Right renal cortex interstitium (tissue), 3 donors: ENCODE results near the gene OR10H5. TPM values are rescaled to one million over a fixed set of nuclear protein-coding genes. Genes with fewer than 3 reads are reported as not detected.
"Not testable (repeated sequence)": the region's sequence is repeated elsewhere in the genome, so short reads cannot be mapped to it uniquely, and the experiment has no call there.

Experiments
- DNase-seq, 3 donors: peaks; one replicate each; pipeline ENCODE4 v3.0.0-alpha.2; 2013; ENCODE audit warnings: low read depth in 3 of 3, low spot score in 2 of 3
- polyA plus RNA-seq, 3 donors: library from polyadenylated mRNA; unstranded; fragments of 120-200 nt; gene quantifications; one replicate each; pipeline ENCODE4 v1.2.1, GENCODE V29; 2013; ENCODE audit not compliant: insufficient read length in 3 of 3

OR10H5 gene, protein sequence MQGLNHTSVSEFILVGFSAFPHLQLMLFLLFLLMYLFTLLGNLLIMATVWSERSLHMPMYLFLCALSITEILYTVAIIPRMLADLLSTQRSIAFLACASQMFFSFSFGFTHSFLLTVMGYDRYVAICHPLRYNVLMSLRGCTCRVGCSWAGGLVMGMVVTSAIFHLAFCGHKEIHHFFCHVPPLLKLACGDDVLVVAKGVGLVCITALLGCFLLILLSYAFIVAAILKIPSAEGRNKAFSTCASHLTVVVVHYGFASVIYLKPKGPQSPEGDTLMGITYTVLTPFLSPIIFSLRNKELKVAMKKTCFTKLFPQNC
- under 1 TPM; 0.01 to 0.04 (median 0.03) TPM for polyA plus RNA-seq

DNA sequence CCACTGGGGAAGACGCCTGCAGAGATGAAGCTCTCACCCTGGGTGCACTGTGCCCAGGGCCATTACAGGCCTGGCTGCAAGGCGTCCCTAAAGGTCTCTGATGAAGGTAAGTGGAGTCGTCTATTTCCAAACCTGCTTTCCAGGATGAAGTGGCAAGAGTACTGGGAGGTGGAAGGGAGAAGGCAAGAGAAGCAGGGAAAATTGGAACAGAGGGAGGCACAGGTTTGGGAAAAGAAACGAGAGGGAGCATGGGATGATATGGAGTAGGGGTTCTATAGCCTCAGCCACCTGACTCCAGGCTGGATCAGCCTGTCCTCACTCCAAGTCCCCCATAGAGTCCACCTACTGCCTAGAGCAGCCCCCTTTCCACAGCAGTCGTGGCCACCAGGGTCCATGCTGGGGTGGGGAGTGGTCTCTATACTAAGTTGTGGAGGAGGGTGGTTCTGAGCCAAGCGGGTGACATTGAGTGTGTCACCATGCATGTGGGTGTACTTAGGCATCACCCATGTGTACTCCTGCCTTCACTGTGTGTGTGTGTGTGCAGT lies at the start of gene OR10H5:
Gene OR10H5 (plus strand): TSS at position 51 of the 545 bp plus-strand sequence. CDS start 6,388 bp downstream, outside the sequence.
- DNase-seq = no peak

GRCh38 chr19:15737722-15738121 lies 49.7 kb upstream of the OR10H5 start, which contains the start of gene OR10H3:
OR10H3 (plus strand) TSS chr19:15737985; CDS start chr19:15741393, 3,408 bp downstream.
- no peak for DNase-seq

DNA sequence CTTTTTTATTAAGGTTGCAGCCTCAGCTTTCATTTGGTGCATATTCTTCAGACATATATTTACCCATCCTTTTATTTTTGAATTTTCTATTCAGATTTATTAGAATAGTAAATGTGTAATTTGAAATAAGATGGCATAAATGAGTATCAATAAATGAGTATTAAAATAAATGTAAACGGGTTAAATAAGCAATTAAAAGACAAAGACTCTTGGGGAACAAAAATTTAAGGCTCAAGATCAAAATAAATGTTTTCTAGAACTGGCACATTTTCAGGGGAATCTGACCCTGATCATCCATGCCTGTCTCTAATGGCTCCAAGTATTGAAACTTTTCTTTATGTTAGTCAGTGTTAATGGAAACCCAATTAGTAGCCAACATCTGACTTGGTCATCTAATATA lies 46.7 kb upstream of the OR10H5 start:
- no peak for DNase-seq

GRCh38 chr19:15748239-15748638 lies 39.2 kb upstream of the OR10H5 start:
- no peak for DNase-seq

GRCh38 chr19:15758379-15758778 lies 29.1 kb upstream of the OR10H5 start:
- no peak for DNase-seq

DNA sequence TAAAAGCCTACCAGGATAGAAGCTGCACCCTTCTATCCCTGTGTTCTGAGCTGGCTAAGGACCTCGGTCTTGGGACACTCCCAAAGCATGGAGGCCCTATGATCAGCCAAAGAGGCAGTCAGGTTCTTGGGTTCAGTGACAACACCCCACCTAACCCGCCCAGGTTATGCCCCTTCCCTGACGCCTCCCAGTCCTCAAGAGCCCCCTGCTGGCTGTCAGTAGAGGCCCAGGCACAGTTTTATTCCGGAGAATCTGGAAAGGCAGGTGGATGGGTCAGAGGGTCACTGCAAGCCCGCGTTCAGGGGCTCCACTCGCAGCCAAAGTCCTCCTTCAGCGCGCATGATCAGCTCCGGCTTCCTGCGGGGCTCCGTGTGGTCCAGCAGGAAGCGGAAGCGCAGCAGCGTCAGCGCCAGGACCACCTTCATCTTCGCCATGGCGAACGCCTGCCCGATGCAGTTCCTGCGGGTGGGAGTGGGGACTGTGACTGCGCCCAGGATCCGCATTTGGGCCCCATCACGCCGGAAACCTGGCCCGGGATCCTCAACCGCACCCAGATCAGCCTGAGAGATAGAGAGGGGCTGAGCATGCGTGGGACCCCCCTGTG lies 27.4 kb upstream of the OR10H5 start:
- DNase-seq = no peak

- peak in 1 of 3 donors; percentile 2 for DNase-seq
Measured at GRCh38 chr19:15769586-15769985, 17.9 kb upstream of the OR10H5 start.

DNA sequence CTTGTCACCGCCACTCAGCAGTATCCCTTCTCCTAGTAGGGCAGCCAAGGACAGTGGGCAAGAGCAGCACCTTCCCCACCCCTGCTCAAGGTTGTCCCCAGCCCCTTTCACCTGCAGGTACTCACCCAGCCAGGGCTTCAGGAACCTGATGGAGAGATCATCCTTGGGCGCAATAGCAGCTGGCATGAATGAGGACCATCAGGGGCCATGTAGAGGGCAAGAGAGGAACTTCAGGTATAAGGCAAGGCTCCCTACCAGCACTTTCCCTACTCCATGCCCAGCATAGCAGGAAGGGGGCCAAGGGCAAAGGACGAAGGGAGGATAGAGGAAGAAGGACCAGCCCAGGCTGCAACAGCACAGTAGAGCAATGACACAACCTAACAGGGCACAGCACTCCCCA lies 13.3 kb upstream of the OR10H5 start:
- DNase-seq = not testable (repeated sequence)

DNA sequence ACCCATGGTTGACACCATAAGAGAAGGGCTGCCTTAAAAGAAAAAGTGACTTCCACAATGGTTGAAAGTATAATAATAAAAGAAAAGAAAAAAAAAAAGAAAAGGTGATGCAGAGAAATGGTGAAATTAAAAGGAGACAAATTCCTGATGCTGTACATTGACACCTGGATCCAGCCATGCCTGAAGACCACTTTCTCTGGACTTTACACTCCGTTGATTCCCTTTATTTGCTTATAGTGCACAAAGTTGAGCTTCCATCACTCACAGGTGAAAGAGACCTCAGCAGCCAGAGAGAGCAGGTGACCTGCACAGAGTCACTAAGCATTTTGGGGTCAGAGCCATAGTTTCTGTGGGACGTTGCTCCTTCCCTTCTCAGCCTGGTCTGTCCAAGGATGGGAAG lies 12.2 kb upstream of the OR10H5 start:
- no peak for DNase-seq

- DNase-seq = no peak
Measured at GRCh38 chr19:15776264-15776663, 11.2 kb upstream of the OR10H5 start.

- no peak for DNase-seq
Measured at GRCh38 chr19:15776991-15777970, 10.2 kb upstream of the OR10H5 start.

GRCh38 chr19:15779756-15780476 lies 7.5 kb upstream of the OR10H5 start:
- peak in 1 of 3 donors; percentile 1 for DNase-seq

GRCh38 chr19:15780610-15781418 lies 6.6 kb upstream of the OR10H5 start:
- DNase-seq = no peak

- DNase-seq = no peak
Measured at GRCh38 chr19:15781661-15782060, 5.8 kb upstream of the OR10H5 start.

DNA sequence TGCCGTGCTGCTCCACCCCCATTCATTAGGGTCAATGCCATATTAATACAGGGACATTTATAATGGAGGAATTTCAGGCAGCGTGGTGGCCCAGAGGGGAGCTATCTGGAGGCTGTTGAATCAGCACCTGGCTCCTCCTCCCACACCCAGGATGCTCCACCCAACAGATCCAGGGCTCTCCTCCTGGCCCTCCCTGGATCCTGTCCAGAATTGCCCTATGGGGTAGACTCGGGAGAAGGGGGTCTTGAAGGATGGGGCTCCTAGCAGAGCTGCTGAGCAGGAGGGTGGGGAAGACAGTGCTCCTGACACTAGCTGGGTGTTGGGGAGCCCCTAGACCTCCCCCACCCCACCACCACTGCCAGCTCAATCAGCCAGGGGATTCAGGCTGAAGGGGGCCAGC lies 5.2 kb upstream of the OR10H5 start:
- DNase-seq = no peak

DNA sequence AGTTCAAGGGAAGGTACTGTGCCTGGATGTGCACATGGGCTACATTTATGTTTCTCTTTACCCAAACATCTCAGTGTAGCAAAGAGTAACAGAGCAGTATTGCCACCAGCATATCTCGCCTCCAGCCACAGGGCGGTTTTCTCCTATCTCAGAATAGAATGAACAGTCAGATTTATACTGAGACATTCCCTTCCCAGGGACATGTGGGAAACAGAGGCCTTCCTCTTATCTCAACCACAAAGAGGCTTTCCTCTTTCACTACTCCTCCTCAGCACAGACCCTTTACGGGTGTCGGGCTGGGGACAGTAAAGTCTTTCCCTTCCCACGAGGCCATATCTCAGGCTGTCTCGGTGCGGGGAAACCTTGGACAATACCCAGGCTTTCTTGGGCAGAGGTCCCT lies 4.6 kb upstream of the OR10H5 start:
- not testable (repeated sequence) for DNase-seq

- DNase-seq = no peak
Measured at GRCh38 chr19:15788594-15789270, 1.3 kb downstream of the OR10H5 start.

- no peak for DNase-seq
Measured at GRCh38 chr19:15790096-15790495, 2.6 kb downstream of the OR10H5 start.

GRCh38 chr19:15794279-15794678 lies 6.8 kb downstream of the OR10H5 start:
- not testable (repeated sequence) for DNase-seq
